H54 (cell line): ENCODE data around the gene PHF1.
"Not testable (repeated sequence)": the region's sequence is repeated elsewhere in the genome, so short reads cannot be mapped to it uniquely, and the experiment has no call there.

Source experiments
- DNase-seq: peaks from one replicate; pipeline ENCODE4 v3.0.0; 2011; ENCODE audit warnings: low spot score, mixed read lengths; ENCODE audit not compliant: insufficient read length
- FAIRE-seq: peaks from 3 replicates; lab custom pipeline; 2011; peaks lifted over from hg19 to GRCh38; lab: Jason Lieb, UNC
- POLR2A ChIP-seq: IDR thresholded peaks from 2 replicates; pipeline ENCODE4 v1.6.1; 2011; ENCODE audit warnings: low read depth, mild to moderate bottlenecking, low read length

The PHF1 gene

DNA sequence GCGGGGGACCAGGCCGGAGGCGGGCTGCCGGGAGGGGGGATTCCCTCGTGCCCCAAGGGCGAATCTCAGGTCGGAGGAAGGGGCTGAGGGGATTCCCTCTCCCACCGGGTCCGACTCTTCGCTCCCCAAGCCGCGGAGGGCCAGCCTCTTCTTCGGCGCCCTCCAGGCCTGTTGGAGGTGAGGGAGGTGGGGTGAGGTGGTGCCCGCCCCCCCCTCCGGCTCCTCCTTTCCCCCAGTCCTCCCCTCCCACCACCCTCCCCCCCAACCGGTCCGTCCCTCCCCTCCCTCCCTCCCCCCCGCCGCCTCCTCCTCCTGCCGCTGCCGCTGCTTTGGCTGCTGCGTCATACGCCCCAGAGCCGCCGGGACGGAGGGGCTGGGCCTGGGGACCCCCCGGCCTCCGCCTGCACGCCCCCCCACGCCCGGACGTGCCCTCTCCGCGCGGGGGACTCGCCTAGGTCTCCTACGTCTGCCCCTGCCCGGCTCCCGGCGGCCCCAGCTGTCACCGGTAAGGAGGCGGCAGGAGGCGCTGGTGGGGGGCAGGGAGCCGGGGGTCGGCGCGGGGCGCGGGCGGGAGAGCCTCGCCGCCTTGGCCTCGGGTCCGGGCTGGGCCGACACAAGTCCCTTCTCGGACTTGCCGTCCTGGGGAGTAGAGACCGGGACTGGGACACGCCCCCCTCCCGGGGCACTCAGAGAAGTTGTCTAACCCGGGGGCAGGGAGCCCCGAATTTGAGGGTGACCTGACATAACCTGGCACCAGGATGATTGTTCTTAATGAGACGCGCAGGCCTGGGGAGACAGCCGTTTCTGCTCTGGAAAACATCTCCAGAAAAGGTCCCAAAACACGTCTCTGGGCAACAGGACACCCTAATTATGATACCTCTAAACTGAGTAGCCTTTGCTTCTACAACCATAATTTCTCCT is at the start of gene PHF1:
TSS of gene PHF1 (plus strand) at position 304 of the 921 bp plus-strand sequence. CDS start 1,250 bp downstream, outside the sequence.
- FAIRE-seq (no peak), DNase-seq (no peak)
- peak; percentile 57 for TF ChIP-seq POLR2A

DNA sequence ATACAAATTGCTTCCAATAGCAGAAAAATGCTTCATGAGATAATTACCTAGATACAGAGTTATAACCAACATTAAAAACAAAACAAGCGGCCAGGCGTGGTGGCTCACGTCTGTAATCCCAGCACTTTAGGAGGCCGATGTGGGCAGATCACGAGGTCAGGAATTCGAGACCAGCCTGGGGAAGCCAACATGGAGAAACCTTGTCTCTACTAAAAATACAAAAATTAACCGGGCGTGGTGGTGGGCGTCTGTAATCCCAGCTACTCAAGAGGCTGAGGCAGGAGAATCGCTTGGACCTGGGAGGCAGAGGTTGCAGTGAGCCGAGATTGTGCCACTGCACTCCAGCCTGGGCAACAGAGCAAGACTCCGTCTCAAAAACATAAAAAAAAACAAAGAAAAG is 47.3 kb upstream of the PHF1 start:
- FAIRE-seq, DNase-seq: not testable (repeated sequence)

GRCh38 chr6:33364475-33365205 is 46.2 kb upstream of the PHF1 start:
- DNase-seq, FAIRE-seq: not testable (repeated sequence)

DNA sequence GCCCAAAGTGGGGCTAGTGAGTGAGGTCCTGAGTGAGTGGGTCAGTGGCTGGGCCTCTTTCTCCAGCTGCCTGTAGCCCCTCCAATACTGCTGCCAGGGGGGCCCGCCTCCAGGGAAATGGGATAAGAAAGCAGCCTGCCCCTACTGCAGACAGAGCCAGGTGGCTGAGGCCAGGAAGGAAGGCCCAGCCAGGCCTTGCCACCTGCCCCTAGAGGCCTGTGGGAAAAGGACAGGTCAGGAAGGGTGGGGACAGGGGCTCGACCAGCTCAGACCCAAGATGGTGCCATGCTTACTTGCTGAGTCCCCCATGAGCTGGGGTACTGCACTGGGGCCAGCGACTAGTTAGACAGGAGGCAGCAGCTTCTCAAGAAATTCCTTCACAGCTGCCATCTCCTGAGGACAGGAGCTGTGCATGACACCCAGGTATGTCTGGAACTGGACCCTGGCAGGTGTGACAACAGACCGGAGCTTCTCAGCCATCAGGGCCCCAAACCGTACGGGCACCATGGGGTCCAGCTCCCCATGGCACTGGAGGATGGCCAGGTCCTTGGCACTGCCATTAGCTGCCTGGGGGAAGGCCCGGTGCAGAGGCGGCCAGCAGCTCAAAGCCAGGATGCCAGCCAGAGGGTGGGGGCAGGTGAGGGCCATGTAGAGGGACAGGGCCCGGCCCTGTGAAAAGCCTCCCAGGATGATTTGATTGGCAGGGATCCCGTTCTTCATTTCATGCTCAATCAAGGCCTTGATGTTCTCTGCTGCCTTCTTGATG is 45.4 kb upstream of the PHF1 start:
- DNase-seq, FAIRE-seq: not testable (repeated sequence)

- FAIRE-seq (no peak), DNase-seq (no peak)
- no peak for TF ChIP-seq POLR2A
These were observed 43.7 kb upstream of the PHF1 start for GRCh38 chr6:33367009-33367714.

- not testable (repeated sequence) for DNase-seq, FAIRE-seq
These were observed 43.1 kb upstream of the PHF1 start for GRCh38 chr6:33367715-33368025.

DNA sequence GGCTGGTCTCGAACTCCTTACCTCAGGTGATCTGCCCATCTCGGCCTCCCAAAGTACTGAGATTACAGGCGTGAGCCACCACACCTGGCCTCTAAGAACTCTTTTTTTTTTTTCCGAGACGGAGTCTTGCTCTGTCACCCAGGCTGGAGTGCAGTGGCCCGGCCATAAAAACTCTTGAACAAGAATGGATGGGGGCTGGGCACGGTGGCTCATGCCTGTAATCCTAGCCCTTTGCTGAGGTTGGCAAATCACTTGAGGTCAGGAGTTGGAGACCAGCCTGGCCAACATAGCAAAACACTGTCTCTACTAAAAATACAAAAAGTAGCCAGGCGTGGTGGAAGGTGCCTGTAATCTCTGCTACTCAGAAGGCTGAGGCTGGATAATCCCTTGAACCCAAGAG is 38.9 kb upstream of the PHF1 start:
- FAIRE-seq, DNase-seq: not testable (repeated sequence)

GRCh38 chr6:33372526-33373123 is 38.2 kb upstream of the PHF1 start:
- DNase-seq (no peak), FAIRE-seq (no peak)
- TF ChIP-seq POLR2A: no peak

DNA sequence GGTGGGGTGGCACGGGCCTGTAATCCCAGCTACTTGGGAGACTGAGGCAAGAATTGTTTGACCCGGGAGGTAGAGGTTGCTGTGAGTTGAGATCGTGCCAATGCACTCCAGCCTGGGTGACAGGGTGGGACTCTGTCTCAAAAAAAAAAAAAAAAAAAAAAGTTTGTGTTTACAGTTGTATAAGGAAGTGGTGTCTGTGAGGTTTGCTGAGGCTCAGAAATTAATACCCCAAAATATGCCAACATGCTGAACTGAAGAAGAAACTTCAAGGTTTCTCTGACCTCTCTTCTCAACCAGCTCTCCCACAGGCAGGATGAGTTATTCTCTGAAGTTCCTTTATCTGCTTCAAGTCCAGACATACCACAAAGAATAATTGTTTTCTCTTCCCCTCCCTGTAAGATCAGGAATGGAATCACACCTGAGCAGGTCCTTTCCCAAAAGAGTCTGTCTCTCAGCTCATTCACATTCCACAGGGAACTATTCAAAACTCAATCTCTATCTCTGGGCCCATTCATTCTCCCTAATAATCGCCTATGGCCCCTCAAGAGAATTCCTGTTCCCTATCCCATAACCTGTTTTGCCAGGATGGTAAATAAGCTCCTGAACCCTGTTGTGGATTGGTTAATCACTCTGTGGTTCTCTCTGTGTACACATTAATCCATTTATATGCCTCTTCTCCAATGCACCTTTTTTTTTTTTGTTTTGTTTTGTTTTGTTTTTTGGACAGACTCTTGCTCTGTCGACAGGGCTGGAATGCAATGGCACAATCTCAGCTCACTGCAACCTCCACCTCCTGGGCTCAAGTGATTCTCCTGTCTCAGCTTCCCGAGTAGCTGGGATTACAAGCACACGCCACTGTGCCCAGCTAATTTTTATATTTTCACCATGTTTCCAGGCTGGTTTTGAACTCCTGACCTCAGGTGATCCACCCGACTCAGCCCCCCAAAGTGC is 36.6 kb upstream of the PHF1 start:
- no peak for DNase-seq
- FAIRE-seq: no peak
- TF ChIP-seq POLR2A: no peak

DNA sequence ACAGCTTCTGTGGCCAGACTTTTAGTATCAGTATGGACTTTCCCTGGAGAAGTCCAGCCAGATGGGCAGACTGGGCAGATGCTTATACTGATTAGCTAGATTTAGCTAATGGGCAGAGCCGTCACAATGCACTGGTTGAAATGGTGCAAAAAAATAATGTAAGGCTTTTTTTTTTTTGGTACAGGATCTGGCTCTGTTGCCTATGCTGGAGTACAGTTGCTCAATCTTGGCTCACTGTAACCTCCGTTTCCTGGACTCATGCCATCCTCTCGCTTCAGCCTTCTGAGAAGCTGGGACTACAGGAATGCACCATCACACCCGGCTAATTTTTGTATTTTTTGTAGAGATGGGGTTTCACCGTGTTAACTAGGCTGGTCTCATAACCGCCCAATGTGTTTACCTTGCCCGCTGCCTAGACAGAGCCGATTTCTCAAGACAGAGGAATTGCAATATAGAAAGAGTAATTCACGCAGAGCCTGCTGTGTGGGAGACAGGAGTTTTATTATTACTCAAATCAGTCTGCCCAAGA is 35.6 kb upstream of the PHF1 start:
- no peak for TF ChIP-seq POLR2A
- no peak for FAIRE-seq
- DNase-seq: no peak

DNA sequence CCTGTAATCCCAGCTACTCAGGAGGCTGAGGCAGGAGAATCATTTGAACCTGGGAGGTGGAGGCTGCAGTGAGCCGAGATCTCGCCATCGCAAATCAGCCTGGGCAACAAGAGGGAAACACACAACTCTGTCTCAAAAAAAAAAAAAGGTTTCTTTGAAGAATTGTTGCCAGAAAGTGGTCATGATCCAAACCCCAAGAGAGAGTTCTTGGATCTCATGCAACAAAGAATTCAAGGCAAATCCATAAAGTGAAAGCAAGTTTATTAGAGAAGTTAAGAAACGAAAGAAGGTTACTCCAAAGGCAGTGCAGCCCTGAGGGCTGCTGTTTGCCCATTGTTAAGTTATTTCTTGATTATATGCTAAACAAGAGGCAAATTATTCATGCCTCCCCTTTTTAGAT is 33.6 kb upstream of the PHF1 start:
- FAIRE-seq (no peak), DNase-seq (no peak)
- no peak for TF ChIP-seq POLR2A

- not testable (repeated sequence) for FAIRE-seq, DNase-seq
These were observed 31.6 kb upstream of the PHF1 start for GRCh38 chr6:33379184-33379583.
